GM15510 (cell line): ENCODE data around the gene RPL22L1.

Source experiments
- POLR2A ChIP-seq: IDR thresholded peaks from 3 replicates; pipeline ENCODE4 v1.6.1; 2011; ENCODE audit warnings: borderline replicate concordance; ENCODE audit not compliant: insufficient read length; ENCODE audit errors: extremely low read depth

The RPL22L1 gene

DNA sequence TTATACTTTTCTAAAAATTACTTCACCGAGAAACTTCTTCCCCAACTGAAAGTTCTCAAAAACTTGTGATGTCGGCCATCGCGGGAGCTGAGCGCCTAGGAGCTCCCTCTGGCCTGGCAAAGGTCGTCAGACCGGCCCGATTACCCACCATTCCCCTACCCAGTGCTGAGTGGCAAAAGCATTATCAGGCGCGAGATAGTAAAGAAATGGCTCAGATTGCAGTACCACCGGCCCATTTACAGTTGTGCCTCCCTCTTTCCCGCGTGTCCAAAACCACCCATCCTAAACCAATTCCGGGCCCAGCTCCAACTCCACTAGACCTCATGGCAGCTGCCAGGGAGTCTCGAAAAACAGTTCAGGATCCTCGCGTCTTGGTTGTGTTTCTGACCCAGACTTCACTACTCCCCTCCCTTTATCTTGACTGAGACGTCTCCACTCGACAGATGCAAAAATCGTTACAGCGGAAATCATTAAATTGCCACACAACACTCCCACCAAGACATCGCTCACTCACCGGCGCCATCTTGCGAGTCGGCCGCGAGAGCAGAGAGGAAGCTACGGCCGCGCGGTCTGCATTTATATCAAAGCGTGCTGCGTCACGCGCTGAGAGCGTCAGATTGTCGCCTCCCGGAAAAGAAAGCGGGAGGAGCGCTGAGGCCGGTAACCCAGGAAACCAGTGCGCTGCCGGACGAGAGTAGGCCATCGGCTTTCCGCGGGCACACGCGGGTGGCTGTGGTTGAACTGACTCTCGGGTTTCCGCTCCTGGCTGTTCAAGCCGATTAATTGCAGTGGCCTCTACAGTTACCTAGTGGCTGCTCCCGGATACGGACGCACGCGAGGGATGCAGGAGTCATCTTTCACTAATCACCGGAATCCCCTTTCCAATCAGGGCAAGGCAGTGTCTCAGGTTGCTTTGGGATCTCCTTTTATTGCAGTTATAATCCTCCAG is at the start of gene RPL22L1:
Gene RPL22L1 (minus strand): TSS at position 551 of the 949 bp plus-strand sequence. CDS start 28 bp downstream, at position 523.
- TF ChIP-seq POLR2A, result peak; percentile 99

DNA sequence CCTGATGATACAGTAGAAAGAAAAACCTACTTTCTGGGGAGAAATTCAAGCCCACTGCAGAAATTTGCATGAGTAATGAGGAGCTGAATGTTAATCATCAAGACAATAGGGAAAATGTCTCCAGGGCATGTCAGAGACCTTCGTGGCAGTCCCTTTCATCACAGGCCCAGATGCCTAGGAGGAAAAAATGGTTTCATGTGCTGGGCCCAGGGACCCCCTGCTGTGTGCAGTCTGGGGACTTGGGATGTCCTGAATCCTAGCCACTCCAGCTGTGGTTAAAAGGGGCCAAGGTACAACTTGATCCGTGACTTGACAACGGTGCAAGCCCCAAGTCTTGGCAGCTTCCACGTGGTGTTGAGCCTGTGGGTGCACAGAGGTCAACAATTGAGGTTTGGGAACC is 48.7 kb upstream of the RPL22L1 start:
- no peak for TF ChIP-seq POLR2A

DNA sequence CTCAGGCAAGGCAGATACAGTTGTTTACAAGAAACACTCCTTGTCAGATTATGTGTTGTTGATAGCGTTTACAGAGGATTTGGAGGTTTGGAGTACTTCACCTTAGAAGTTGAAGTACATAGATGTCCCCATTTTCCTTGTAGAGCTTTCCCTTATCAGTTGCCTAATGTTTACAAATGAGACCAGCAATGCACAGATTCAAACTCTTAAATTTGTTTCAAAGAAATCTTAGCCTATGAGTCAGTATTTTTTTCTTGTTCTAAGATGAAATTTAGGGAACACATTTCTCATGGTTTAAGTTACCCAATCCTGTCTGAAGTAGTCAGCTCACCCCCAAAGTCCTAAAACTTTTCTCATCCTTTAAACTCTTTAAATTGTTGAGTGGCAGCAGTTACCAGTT is 44.7 kb upstream of the RPL22L1 start:
- TF ChIP-seq POLR2A, result no peak

DNA sequence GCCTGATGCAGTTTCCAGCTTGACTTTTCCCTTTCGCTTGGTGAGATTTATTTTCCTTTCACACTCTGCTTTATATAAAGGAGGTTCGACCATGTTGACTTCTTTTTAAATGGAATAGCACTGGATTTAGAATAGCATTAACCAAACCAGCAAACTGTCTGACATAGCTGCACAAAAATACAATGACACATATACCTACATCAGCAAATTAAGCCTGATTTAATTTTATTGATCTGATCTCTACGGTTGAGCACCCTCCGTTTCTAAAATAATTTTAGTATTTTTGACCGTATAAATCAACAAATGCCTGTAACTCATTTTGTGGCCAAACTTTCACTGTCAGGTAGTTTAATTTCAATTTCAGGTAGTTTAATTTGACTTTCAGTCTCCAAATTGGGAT is 44.2 kb upstream of the RPL22L1 start:
- TF ChIP-seq POLR2A, result no peak

- TF ChIP-seq POLR2A, result no peak
Measured at GRCh38 chr3:170911051-170911450, 41.1 kb upstream of the RPL22L1 start.

DNA sequence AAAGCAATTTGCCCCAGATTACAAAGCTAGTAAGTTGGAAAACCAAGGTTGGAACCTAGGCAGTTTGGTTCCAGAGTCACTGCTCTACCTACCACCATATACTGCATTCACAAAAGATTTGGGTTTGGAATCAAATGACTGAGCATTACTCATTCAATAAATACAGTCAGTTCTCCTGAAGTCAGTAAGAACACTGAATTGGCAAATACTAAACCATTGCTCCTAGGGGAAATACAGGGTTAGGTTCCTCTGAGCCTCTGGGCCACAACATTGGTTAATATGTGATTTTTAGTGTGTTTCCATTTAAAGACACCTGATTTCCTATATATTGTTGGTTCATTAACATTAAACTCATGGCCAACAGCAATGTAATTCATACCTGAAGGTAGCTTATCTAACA is 40.5 kb upstream of the RPL22L1 start:
- no peak for TF ChIP-seq POLR2A

DNA sequence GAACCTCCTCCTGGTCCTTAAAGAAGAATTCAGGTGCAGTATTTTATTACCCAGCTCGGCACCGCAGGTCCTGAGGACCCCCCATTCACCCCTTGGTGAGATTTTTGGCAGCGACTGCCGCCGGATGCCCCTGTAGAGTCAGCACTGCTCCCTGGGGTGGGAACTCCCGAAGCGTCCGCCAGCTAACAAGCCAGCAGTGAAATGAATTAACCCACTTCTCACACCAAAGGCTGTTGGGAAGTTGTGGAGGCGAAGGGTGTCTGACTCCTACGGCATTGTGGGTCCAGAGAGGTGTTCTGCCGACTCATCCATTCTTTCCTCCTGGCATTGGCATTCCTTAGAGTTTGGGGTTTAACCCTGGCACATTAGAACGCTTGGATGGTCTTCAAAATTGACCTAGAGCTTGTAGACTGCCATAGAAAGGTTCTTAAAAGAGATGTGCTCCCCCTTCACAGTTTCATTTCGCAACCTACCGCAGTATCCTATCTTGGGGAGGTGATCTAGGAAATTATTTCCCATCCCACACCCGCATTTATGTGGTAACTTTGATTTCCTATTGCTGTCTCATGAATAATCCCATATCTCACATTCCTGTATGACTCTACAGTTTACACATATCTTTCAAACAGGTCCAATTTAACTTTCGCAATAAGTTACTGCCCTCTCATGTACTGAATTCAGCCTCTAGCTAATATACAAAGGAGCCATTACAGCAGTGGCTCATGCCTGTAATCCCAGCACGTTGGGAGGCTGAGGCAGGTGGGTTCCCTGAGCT is 39.3 kb upstream of the RPL22L1 start:
- TF ChIP-seq POLR2A, result no peak

- TF ChIP-seq POLR2A, result peak; percentile 53
Measured at GRCh38 chr3:170908235-170909116, 38.5 kb upstream of the RPL22L1 start, which contains the start of gene EIF5A2. Gene EIF5A2 (minus strand): TSS chr3:170908637. CDS start chr3:170907806, 831 bp downstream.

DNA sequence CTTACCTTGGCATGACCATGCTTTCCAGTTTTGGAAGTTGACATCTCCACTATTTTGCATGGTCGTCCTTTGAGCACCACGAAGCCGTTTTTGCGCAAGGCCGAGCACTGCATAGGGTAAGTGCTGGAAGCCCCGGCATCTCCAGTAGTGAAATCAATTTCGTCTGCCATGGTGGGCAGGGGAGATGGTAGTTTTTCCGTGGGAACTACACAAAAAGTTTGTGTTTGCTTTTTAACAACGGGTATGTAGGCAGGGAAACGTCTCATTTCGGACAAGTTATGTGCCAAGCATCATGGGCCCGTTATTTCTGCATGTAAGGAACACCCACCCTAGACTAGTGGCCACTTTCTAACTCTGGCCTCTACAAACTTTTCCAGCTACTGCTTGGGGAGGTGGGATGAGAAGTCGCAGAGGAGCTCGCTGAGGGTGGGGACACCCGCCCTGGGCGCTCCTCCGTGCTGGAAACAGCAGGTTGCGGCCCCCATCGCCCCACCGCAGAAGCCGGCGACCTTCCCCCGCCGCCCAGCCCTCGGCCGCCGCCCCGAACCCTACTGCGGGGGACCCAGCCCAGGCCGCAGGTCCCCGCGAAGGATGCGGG is 37.7 kb upstream of the RPL22L1 start:
- no peak for TF ChIP-seq POLR2A

DNA sequence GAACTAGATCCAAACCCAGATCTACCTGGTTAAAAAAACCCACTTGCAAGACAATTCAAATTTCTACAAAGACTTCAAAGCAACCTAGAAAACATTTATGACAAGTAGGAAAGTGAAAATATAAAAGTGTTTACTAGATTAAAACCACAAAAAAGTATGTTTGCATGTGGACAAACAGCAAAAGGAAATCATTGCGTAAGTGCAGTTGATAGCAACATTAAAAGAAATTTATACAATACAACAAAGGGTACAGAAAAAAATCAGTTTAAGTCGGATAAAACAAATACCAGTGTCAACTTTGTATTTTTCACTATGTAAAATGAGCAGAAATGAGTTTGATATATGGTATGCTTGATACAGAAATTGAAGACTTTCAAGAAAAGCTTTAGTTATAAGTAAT is 35.9 kb upstream of the RPL22L1 start:
- TF ChIP-seq POLR2A, result no peak

GRCh38 chr3:170903123-170903522 is 33.1 kb upstream of the RPL22L1 start:
- TF ChIP-seq POLR2A, result no peak

GRCh38 chr3:170899455-170899854 is 29.5 kb upstream of the RPL22L1 start:
- no peak for TF ChIP-seq POLR2A

DNA sequence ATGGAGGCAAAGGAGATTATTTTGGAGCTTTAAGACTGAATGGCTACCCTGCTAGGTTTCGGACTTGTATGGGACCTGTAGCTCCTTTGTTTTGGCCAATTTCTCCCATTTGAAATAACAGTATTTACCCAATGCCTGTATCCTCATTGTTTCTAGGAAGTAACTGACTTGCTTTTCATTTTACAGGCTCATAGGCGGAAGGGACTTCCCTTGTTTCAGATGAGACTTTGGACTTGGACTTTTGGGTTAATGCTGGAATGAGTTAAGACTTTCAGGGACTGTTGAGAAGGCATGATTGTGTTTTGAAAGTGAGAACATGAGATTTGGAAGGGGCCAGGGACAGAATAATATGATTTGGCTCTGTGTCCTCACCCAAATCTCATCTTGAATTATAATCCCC is 28.0 kb upstream of the RPL22L1 start:
- TF ChIP-seq POLR2A, result no peak

DNA sequence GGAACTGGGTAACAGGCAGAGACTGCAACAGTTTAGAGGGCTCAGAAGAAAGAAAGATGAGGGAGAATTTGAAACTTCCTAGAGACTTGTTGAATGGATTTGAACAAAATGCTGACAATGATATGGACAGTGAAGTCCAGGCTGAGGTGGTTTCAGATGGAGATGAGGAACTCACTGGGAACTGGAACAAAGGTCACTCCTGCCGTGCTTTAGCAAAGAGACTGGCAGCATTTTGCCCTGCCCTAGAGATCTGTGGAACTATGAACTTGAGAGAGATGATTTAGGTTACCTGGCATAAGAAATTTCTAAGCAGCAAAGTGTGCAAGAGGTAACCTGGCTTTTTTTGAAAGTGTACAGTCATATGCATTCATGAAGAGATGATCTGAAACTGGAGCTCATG is 26.8 kb upstream of the RPL22L1 start:
- TF ChIP-seq POLR2A, result no peak

GRCh38 chr3:170893895-170894294 is 23.9 kb upstream of the RPL22L1 start:
- TF ChIP-seq POLR2A, result no peak

DNA sequence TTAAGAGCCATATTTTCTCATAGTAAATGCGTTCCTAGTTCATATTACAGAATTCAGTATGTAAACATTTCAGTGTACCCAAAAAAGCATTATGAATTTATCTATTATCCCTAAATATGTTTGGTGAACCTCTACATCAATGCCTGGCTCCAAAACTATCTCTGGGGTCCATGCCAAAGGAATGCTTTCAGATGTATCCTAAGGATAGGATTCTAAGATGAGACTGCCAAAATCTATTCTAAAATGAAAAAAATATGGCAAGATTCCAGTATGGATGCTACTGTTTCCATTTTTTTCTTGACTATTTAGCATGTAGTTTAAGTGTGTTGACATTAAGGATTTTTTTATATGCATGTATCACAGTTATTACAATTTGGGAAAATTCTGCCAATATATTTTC is 19.6 kb upstream of the RPL22L1 start:
- no peak for TF ChIP-seq POLR2A
